HEK293T (cell line): ENCODE results near the gene METTL9.
"Not testable (repeated sequence)": the region's sequence is repeated elsewhere in the genome, so short reads cannot be mapped to it uniquely, and the experiment has no call there.

ENCODE experiments used
- CTCF ChIA-PET: fragments of 350-600 bp; formaldehyde crosslinking; extraction: SDS; loops from one replicate; lab custom pipeline; 2021; ENCODE audit warnings: antibody characterized with exemption, inconsistent platforms; lab: Yijun Ruan, JAX
- POLR2A ChIA-PET: fragments of 350-600 bp; formaldehyde crosslinking; extraction: SDS; loops from one replicate; lab custom pipeline; 2020; ENCODE audit warnings: antibody characterized with exemption, inconsistent platforms; lab: Yijun Ruan, JAX
- DNase-seq: peaks from one replicate; pipeline ENCODE4 v3.0.0; 2012; ENCODE audit warnings: mixed read lengths; ENCODE audit errors: extremely low spot score
- ARNT ChIP-seq: fragments of 450-650 bp; IDR thresholded peaks from 2 replicates; pipeline ENCODE4 v1.6.1; 2017; ENCODE audit warnings: mild to moderate bottlenecking
- BHLHE40 ChIP-seq: fragments of 450-650 bp; IDR thresholded peaks from 2 replicates; pipeline ENCODE4 v1.6.1; 2016; ENCODE audit warnings: mild to moderate bottlenecking, moderate library complexity, borderline replicate concordance
- CTBP1 ChIP-seq: fragments of 450-650 bp; IDR thresholded peaks from 2 replicates; pipeline ENCODE4 v1.6.1; 2016; ENCODE audit warnings: borderline replicate concordance
- ELF4 ChIP-seq: fragments of 450-650 bp; IDR thresholded peaks from 2 replicates; pipeline ENCODE4 v1.6.1; 2017; ENCODE audit warnings: antibody characterized with exemption
- FOXA1 ChIP-seq: fragments of 450-650 bp; IDR thresholded peaks from 2 replicates; pipeline ENCODE4 v1.6.1; 2016; ENCODE audit warnings: mild to moderate bottlenecking
- FOXK2 ChIP-seq: fragments of 450-650 bp; IDR thresholded peaks from 2 replicates; pipeline ENCODE4 v1.6.1; 2016; ENCODE audit warnings: mild to moderate bottlenecking
- FOXM1 ChIP-seq: fragments of 450-650 bp; IDR thresholded peaks from 2 replicates; pipeline ENCODE4 v1.6.1; 2017; ENCODE audit warnings: mild to moderate bottlenecking, borderline replicate concordance
- HDGF ChIP-seq: fragments of 450-650 bp; IDR thresholded peaks from 2 replicates; pipeline ENCODE4 v1.6.1; 2017; ENCODE audit warnings: antibody characterized with exemption, borderline replicate concordance
- L3MBTL2 ChIP-seq: fragments of 450-650 bp; conservative IDR thresholded peaks from 2 replicates; pipeline ENCODE4 v1.6.1; 2016; ENCODE audit warnings: mild to moderate bottlenecking
- LEF1 ChIP-seq: fragments of 450-650 bp; IDR thresholded peaks from 2 replicates; pipeline ENCODE4 v1.6.1; 2017; ENCODE audit warnings: mild to moderate bottlenecking, borderline replicate concordance
- NFRKB ChIP-seq: fragments of 450-650 bp; IDR thresholded peaks from 2 replicates; pipeline ENCODE4 v1.6.1; 2016; ENCODE audit warnings: mild to moderate bottlenecking, moderate library complexity
- PKNOX1 ChIP-seq: fragments of 450-650 bp; IDR thresholded peaks from 2 replicates; pipeline ENCODE4 v1.6.1; 2016
- SP1 ChIP-seq: fragments of 450-650 bp; IDR thresholded peaks from 2 replicates; pipeline ENCODE4 v1.6.1; 2017
- SUZ12 ChIP-seq: fragments of 450-650 bp; IDR thresholded peaks from 2 replicates; pipeline ENCODE4 v1.6.1; 2016; ENCODE audit warnings: mild to moderate bottlenecking
- TARDBP ChIP-seq: fragments of 450-650 bp; IDR thresholded peaks from 2 replicates; pipeline ENCODE4 v1.6.1; 2016
- ZNF384 ChIP-seq: fragments of 450-650 bp; IDR thresholded peaks from 2 replicates; pipeline ENCODE4 v1.6.1; 2016

METTL9 gene

GRCh38 chr16:21643785-21644184 is 44.4 kb downstream of the METTL9 start:
- POLR2A ChIA-PET: no interaction called here
- TF ChIP-seq ELF4: no peak

GRCh38 chr16:21644674-21645073 is 45.3 kb downstream of the METTL9 start:
- ChIA-PET CTCF (interaction anchor here (0.5 kb wide), 1 partner anchor 61 kb away, joined by 3 read pairs; no protein-coding TSS in a partner anchor), POLR2A (no interaction called here)
- TF ChIP-seq NFRKB (no peak), HDGF (no peak), FOXA1 (no peak), LEF1 (no peak), ARNT (no peak), BHLHE40 (no peak), SP1 (no peak), CTBP1 (no peak), ZNF384 (no peak), FOXK2 (no peak)
- DNase-seq: no peak

More at GRCh38 chr16:21643785-21644184, 44.4 kb downstream of the METTL9 start:
- DNase-seq: no peak
- CTCF ChIA-PET: no interaction called here

- ChIA-PET POLR2A (no interaction called here), CTCF (no interaction called here)
- no peak for TF ChIP-seq ELF4
- no peak for TF ChIP-seq HDGF
- TF ChIP-seq TARDBP: no peak
- no peak for TF ChIP-seq NFRKB
- no peak for TF ChIP-seq SUZ12
- TF ChIP-seq LEF1: no peak
- TF ChIP-seq FOXM1: no peak
- TF ChIP-seq PKNOX1: no peak
- TF ChIP-seq ZNF384: no peak
- TF ChIP-seq BHLHE40: no peak
- no peak for TF ChIP-seq SP1
- no peak for DNase-seq
These were observed 45.9 kb downstream of the METTL9 start for GRCh38 chr16:21645261-21645721.

- DNase-seq: no peak
- ChIA-PET POLR2A (no interaction called here), CTCF (no interaction called here)
- TF ChIP-seq TARDBP (no peak), ARNT (no peak), HDGF (no peak), FOXA1 (no peak), SP1 (no peak), FOXM1 (no peak), PKNOX1 (no peak), BHLHE40 (no peak)
These were observed 46.7 kb downstream of the METTL9 start for GRCh38 chr16:21646091-21646490.

GRCh38 chr16:21646721-21647561 is 47.6 kb downstream of the METTL9 start:
- ChIA-PET CTCF (no interaction called here), POLR2A (no interaction called here)
- DNase-seq: no peak
- TF ChIP-seq CTBP1 (no peak), FOXA1 (no peak), HDGF (no peak), ELF4 (no peak), L3MBTL2 (no peak), FOXM1 (no peak), SP1 (no peak), ARNT (no peak), FOXK2 (no peak), NFRKB (no peak), BHLHE40 (no peak), TARDBP (no peak), SUZ12 (no peak)

GRCh38 chr16:21647562-21648164 is 48.3 kb downstream of the METTL9 start:
- ChIA-PET POLR2A (no interaction called here), CTCF (no interaction called here)
- DNase-seq: no peak
- TF ChIP-seq FOXK2 (no peak), CTBP1 (no peak), FOXA1 (no peak), NFRKB (no peak), SUZ12 (no peak), PKNOX1 (no peak), LEF1 (no peak), ELF4 (no peak), ZNF384 (no peak)

- POLR2A ChIA-PET, CTCF ChIA-PET, DNase-seq: not testable (repeated sequence)
These were observed 50.5 kb downstream of the METTL9 start for GRCh38 chr16:21649826-21650406.
